Mesothelial cell of epicardium (in vitro differentiated cells): ENCODE measurements around the gene SUPT20H. TPM values are rescaled to one million over a fixed set of nuclear protein-coding genes. Genes with fewer than 3 reads are reported as not detected.
A peak's percentile ranks its signal among the peaks of the same experiment; 100 is the strongest.

Experiments used
- DNase-seq, 2 experiments: peaks; one replicate each; pipeline ENCODE4 v3.0.0; 2021; ENCODE audit warnings: low spot score in 2 of 2; ENCODE audit not compliant: unreplicated experiment in 2 of 2
- H3K27ac Mint-ChIP-seq: 2 replicates; pipeline ENCODE4 v1.8.0; 2021; ENCODE audit warnings: mixed read lengths
- H3K27me3 Mint-ChIP-seq: 2 replicates; pipeline ENCODE4 v1.8.0; 2021; ENCODE audit warnings: low read depth, mixed read lengths
- H3K36me3 Mint-ChIP-seq: 2 replicates; pipeline ENCODE4 v1.8.0; 2021; ENCODE audit warnings: mixed read lengths
- H3K4me1 Mint-ChIP-seq: 2 replicates; pipeline ENCODE4 v1.8.0; 2021; ENCODE audit warnings: mixed read lengths
- H3K4me3 Mint-ChIP-seq: 2 replicates; pipeline ENCODE4 v1.8.0; 2021; ENCODE audit warnings: mild to moderate bottlenecking, moderate library complexity, mixed read lengths
- H3K9me3 Mint-ChIP-seq: 2 replicates; pipeline ENCODE4 v1.8.0; 2021; ENCODE audit warnings: mixed read lengths
- CTCF ChIP-seq: fragments of 200-600 bp; sonication (generic); IDR thresholded peaks from one replicate; pipeline ENCODE4 v1.5.0; 2021; ENCODE audit warnings: antibody characterized with exemption; ENCODE audit not compliant: unreplicated experiment
- total RNA-seq: library from RNA; stranded (reverse); gene quantifications from 3 replicates; pipeline ENCODE4 v1.2.1, GENCODE V29; 2021

The SUPT20H gene
- total RNA-seq, 1 donor from 2014 or later = 99.6 TPM

GRCh38 chr13:37049810-37050209 is 9.7 kb downstream of the SUPT20H start:
- Mint-ChIP-seq H3K36me3 (peaks cover 25% of the 10 kb centered on the region), H3K4me3 (no peak overlapping the region), H3K9me3 (peaks cover 8% of the 10 kb centered on the region), H3K4me1 (peaks cover 8% of the 10 kb centered on the region), H3K27me3 (no peaks in the 10 kb centered on the region), H3K27ac (no peak overlapping the region)
- no peak for TF ChIP-seq CTCF
- no peak for DNase-seq

DNA sequence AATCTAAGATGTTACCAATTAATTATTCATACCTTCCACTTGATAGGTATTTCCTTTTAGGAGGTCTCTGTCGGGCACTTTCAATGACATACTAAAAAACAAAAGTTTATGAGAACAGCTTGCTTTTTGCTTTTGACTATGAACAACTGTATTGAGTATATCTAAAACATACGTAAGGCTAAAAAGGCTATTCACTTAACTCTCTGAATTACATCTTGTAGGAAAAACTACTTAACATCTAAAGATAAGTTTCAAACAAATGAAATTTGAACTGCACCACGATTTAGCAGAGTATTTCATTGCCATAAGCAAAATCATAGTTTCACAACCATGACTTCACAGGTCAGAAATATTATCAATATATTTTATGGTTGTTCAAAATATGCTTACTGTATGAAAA is 11.6 kb downstream of the SUPT20H start:
- no peak for DNase-seq
- Mint-ChIP-seq H3K27ac (no peak overlapping the region), H3K4me1 (peaks cover 8% of the 10 kb centered on the region), H3K36me3 (peaks cover 20% of the 10 kb centered on the region), H3K27me3 (no peaks in the 10 kb centered on the region), H3K9me3 (no peaks in the 10 kb centered on the region), H3K4me3 (no peak overlapping the region)
- TF ChIP-seq CTCF = no peak

DNA sequence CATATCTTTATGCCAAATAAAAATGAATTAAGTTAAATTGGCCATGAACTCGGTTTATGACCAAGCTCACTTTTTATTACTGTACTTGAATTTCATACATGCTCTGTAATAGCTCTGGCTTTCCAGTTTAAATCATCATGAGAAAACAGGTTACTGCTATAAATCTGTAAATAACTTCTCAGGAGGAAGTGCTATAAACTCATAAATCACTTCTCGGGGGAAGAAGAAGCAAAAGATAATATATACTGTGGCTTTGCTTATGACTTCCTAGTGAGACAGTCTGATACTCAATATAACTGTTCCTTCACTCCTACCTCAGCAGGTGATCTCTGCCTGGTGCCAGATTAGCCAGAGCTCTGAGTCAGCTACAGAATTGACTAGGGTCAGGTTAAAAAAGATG is 12.5 kb downstream of the SUPT20H start:
- DNase-seq = no peak
- peaks cover 4% of the 10 kb centered on the region for H3K4me1 Mint-ChIP-seq
- peaks cover 21% of the 10 kb centered on the region for H3K36me3 Mint-ChIP-seq
- no peaks in the 10 kb centered on the region for H3K27me3 Mint-ChIP-seq
- H3K9me3 Mint-ChIP-seq = no peaks in the 10 kb centered on the region
- no peak overlapping the region for H3K4me3 Mint-ChIP-seq
- TF ChIP-seq CTCF = no peak
- peak overlapping the region; percentile 64 for H3K27ac Mint-ChIP-seq

GRCh38 chr13:37046062-37046461 is 13.4 kb downstream of the SUPT20H start:
- no peak overlapping the region for H3K4me3 Mint-ChIP-seq
- no peak for DNase-seq
- H3K36me3 Mint-ChIP-seq = peaks cover 23% of the 10 kb centered on the region

DNA sequence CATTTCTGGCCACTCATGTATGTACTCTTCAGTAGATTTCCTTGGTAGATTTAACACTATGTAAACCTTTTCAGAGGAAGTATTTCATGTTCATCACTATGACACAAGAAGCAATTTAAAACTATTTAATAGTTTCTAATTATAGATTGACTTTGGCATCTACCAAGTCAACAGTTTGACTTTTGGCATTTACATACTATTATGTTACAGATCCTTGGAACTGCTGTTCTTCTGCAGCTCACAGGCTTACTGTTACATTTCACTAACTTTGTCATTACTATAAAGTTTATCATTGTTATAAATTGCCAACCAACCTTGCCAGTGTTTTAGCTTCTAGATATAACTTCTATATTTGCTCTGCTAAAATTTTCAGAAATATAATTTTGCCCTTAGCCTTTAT is 18.7 kb downstream of the SUPT20H start:
- Mint-ChIP-seq H3K4me1 (no peaks in the 10 kb centered on the region), H3K4me3 (no peak overlapping the region), H3K9me3 (no peaks in the 10 kb centered on the region), H3K27ac (no peak overlapping the region), H3K36me3 (peaks cover 50% of the 10 kb centered on the region), H3K27me3 (no peaks in the 10 kb centered on the region)
- DNase-seq = no peak
- no peak for TF ChIP-seq CTCF

More at GRCh38 chr13:37046062-37046461, 13.4 kb downstream of the SUPT20H start:
- Mint-ChIP-seq H3K27me3 (no peaks in the 10 kb centered on the region), H3K4me1 (peaks cover 4% of the 10 kb centered on the region), H3K9me3 (no peaks in the 10 kb centered on the region), H3K27ac (no peak overlapping the region)
- no peak for TF ChIP-seq CTCF

GRCh38 chr13:37039896-37040295 is 19.6 kb downstream of the SUPT20H start:
- peaks cover 56% of the 10 kb centered on the region for H3K36me3 Mint-ChIP-seq
- no peaks in the 10 kb centered on the region for H3K4me1 Mint-ChIP-seq
- no peaks in the 10 kb centered on the region for H3K27me3 Mint-ChIP-seq
- no peak overlapping the region for H3K27ac Mint-ChIP-seq
- no peak for TF ChIP-seq CTCF
- peaks cover 4% of the 10 kb centered on the region for H3K9me3 Mint-ChIP-seq
- DNase-seq = no peak
- no peak overlapping the region for H3K4me3 Mint-ChIP-seq
